Ovary (tissue), 9 donors: Measurements from ENCODE around the gene CSAG2. TPM values are rescaled to one million over a fixed set of nuclear protein-coding genes. Genes with fewer than 3 reads are reported as not detected.
"Not testable (repeated sequence)": the region's sequence is repeated elsewhere in the genome, so short reads cannot be mapped to it uniquely, and the experiment has no call there.

ENCODE experiments used
- DNase-seq, 5 donors: peaks; one replicate each; pipeline ENCODE4 v3.0.0-alpha.2; 2019 to 2020
- H3K27ac ChIP-seq, 2 donors: fragments of 200-600 bp; one replicate each; pipeline versions ENCODE4 v1.5.1 to v1.8.0; 2019 to 2022
- H3K27me3 ChIP-seq: fragments of 200-600 bp; one replicate; pipeline ENCODE4 v1.8.0; 2022
- H3K36me3 ChIP-seq: fragments of 200-600 bp; sonication (generic); one replicate; pipeline ENCODE4 v1.5.1; 2019
- H3K4me1 ChIP-seq: one replicate; pipeline ENCODE4 v1.8.1; 2013; ENCODE audit warnings: mild to moderate bottlenecking, moderate library complexity; ENCODE audit not compliant: insufficient read depth
- H3K4me3 ChIP-seq: fragments of 200-600 bp; sonication (generic); one replicate; pipeline ENCODE4 v1.5.1; 2017
- H3K9me3 ChIP-seq, 2 donors: fragments of 200-600 bp in 1 of 2; sonication (generic) in 1 of 2; one replicate each; pipeline versions ENCODE4 v1.5.1 to v1.8.1; 2013 to 2019; ENCODE audit warnings: mild to moderate bottlenecking in 1 of 2, moderate library complexity in 1 of 2
- EP300 ChIP-seq: sonication (generic); formaldehyde crosslinking; IDR thresholded peaks from one replicate; pipeline ENCODE4 v1.6.1; 2017; ENCODE audit warnings: antibody characterized with exemption
- POLR2A ChIP-seq: fragments of 450-650 bp; IDR thresholded peaks from one replicate; pipeline ENCODE4 v1.6.1; 2017; ENCODE audit warnings: antibody characterized with exemption, mild to moderate bottlenecking, moderate library complexity
- WGBS, 3 donors: extraction: QIAGEN DNeasy Blood & Tissue Kit in 1 of 3; methylation state at CpG; one replicate each; pipeline versions ENCODE4 v1.1.5 to v1.1.7; 2013 to 2017; 5-methylcytosine and 5-hydroxymethylcytosine counted together
- intact Hi-C, 4 donors: fragments of 100-400 bp; cut with DNase I; formaldehyde crosslinking; loops; one replicate each; pipeline versions ENCODE4 v1.11.0 to v1.15.1; 2022 to 2023
- polyA plus RNA-seq, 2 donors: library from polyadenylated mRNA; stranded (reverse); fragments of 200-250 nt in 1 of 2; fragments of 350-450 nt in 1 of 2; fragmentation: Illumina TruSeq in 1 of 2; extraction: RNeasy Lipid Tissue Mini Kit (QIAGEN cat#74804) in 1 of 2; gene quantifications; one replicate each; pipeline ENCODE4 v1.2.3, GENCODE V29; 2013 to 2014
- total RNA-seq, 7 donors: library from RNA; depleted of rRNA in 2 of 7; stranded (reverse); fragments of >200 nt in 2 of 7; fragmentation: NEBNext Ultra II Directional in 3 of 7; extraction: Animal tissue kit (Norgen Biotek cat#: 25700) in 3 of 7; gene quantifications; one replicate each; pipeline versions ENCODE4 v1.1.0 to v1.2.4, GENCODE V29; 2016 to 2023
- TF ChIP-seq, protein P1 (sequence below), 3 donors: fragments of 450-650 bp in 2 of 3; fragments of 200-600 bp in 1 of 3; IDR thresholded peaks; one replicate each; pipeline versions ENCODE4 v1.5.1 to v1.8.0; 2016 to 2022; ENCODE audit warnings: antibody characterized with exemption in 3 of 3, mild to moderate bottlenecking in 1 of 3
- donor health status: DM: no; HTN: no; CAD: no; lungs with moderate emphysema.
- donor health status: DM: no; HTN: no; CAD: no.
- donor health status: Bipolar disorder and iron deficiency.
- donor health status: DM: yes; HTN: yes; CAD: no.
- donor health status: DM: no; HTN: no; CAD: no.
- donor health status: DM: yes; HTN: yes; CAD: no.

CSAG2 gene
- total and polyA plus RNA-seq, 9 donors = not detected

DNA sequence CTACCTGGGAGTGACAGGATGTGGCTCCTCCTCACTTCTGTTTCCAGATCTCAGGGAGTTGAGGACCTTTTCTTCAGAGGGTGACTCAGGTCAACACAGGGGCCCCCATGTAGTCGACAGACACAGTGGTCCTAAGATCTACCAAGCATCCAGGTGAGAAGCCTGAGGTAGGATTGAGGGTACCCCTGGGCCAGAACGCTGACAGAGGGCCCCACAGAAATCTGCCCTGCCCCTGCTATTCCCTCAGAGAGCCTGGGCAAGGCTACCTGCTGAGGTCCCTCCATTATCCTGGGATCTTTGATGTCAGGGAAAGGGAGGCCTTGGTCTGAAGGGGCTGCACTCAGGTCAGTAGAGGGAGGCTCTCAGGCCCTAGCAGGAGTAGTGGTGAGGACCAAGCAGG lies 26.0 kb upstream of the CSAG2 start:
- intact Hi-C loops = no loop called here
- Histone ChIP-seq H3K27ac (no peak overlapping the region), H3K4me1 (no peaks in the 10 kb centered on the region), H3K36me3 (no peaks in the 10 kb centered on the region), H3K4me3 (no peak overlapping the region), H3K27me3 (no peaks in the 10 kb centered on the region), H3K9me3 (no peaks in the 10 kb centered on the region)
- 45 to 71% (median 55%) methylated on average over 2 of the region's 2 CpGs for WGBS, 3 donors
- no peak for TF ChIP-seq POLR2A
- TF ChIP-seq, protein P1, sequence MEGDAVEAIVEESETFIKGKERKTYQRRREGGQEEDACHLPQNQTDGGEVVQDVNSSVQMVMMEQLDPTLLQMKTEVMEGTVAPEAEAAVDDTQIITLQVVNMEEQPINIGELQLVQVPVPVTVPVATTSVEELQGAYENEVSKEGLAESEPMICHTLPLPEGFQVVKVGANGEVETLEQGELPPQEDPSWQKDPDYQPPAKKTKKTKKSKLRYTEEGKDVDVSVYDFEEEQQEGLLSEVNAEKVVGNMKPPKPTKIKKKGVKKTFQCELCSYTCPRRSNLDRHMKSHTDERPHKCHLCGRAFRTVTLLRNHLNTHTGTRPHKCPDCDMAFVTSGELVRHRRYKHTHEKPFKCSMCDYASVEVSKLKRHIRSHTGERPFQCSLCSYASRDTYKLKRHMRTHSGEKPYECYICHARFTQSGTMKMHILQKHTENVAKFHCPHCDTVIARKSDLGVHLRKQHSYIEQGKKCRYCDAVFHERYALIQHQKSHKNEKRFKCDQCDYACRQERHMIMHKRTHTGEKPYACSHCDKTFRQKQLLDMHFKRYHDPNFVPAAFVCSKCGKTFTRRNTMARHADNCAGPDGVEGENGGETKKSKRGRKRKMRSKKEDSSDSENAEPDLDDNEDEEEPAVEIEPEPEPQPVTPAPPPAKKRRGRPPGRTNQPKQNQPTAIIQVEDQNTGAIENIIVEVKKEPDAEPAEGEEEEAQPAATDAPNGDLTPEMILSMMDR (IDR thresholded peaks at IDR 0.05) = no peak
- DNase-seq = peak in 1 of 5 donors; percentile 9

GRCh38 chrX:152734143-152734858 lies 25.2 kb upstream of the CSAG2 start:
- peak in 2 of 5 donors; percentile 9 for DNase-seq
- H3K36me3 ChIP-seq, H3K27ac ChIP-seq, intact Hi-C loops, H3K27me3 ChIP-seq, H3K4me3 ChIP-seq, H3K9me3 ChIP-seq, H3K4me1 ChIP-seq: not testable (repeated sequence)
- WGBS, 3 donors = 87 to 90% (median 90%) methylated on average over 22 of the region's 22 CpGs

DNA sequence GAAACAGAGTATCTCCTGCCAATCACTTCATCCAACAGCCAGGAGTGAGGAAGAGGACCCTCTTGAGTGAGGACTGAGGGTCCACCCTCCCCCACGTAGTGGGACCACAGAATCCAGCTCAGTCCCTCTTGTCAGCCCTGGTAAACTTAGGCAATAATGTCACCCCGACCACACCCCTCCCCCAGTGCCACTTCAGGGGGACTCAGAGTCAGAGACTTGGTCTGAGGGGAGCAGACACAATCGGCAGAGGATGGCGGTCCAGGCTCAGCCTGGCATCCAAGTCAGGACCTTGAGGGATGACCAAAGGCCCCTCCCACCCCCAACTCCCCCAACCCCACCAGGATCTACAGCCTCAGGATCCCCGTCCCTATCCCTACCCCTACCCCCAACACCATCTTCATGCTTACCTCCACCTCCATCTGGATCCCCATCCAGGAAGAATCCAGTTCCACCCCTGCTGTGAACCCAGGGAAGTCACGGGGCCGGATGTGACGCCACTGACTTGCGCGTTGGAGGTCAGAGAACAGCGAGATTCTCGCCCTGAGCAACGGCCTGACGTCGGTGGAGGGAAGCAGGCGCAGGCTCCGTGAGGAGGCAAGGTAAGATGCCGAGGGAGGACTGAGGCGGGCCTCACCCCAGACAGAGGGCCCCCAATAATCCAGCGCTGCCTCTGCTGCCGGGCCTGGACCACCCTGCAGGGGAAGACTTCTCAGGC lies 24.3 kb upstream of the CSAG2 start, which contains the start of the genes CSAG1 and MAGEA12:
CSAG1 (minus strand) TSS at position 461 of the 715 bp plus-strand sequence. CDS start 1,261 bp downstream, outside the sequence.
MAGEA12 (plus strand) TSS at position 497 of the 715 bp plus-strand sequence. CDS start 2,405 bp downstream, outside the sequence.
- intact Hi-C loops = no loop called here
- H3K36me3 ChIP-seq = no peaks in the 10 kb centered on the region
- no peak within 1 kb of the TSS for H3K27ac ChIP-seq
- no peak within 1 kb of the TSS for H3K4me3 ChIP-seq
- TF ChIP-seq EP300 (no peak), POLR2A (no peak)
- TF ChIP-seq, protein P1 (IDR thresholded peaks at IDR 0.05) = no peak
- DNase-seq = peak in 2 of 5 donors; percentile 8 to 19
- H3K4me1 ChIP-seq = no peaks in the 10 kb centered on the region
- H3K27me3 ChIP-seq = no peaks in the 10 kb centered on the region
- no peaks in the 10 kb centered on the region for H3K9me3 ChIP-seq
- WGBS, 3 donors = 83 to 90% (median 88%) methylated on average over 16 to 20 of the region's 21 CpGs

GRCh38 chrX:152725409-152725808 lies 16.3 kb upstream of the CSAG2 start:
- no peaks in the 10 kb centered on the region for H3K36me3 ChIP-seq
- WGBS, 3 donors = 54 to 86% (median 77%) methylated on average over 7 of the region's 7 CpGs
- no peaks in the 10 kb centered on the region for H3K9me3 ChIP-seq
- H3K4me3 ChIP-seq = no peak overlapping the region
- H3K4me1 ChIP-seq = no peaks in the 10 kb centered on the region
- TF ChIP-seq EP300 = no peak
- TF ChIP-seq, protein P1 (IDR thresholded peaks at IDR 0.05) = no peak
- TF ChIP-seq POLR2A = no peak
- DNase-seq = peak in 1 of 5 donors; percentile 3
- no peaks in the 10 kb centered on the region for H3K27me3 ChIP-seq
- intact Hi-C loops = no loop called here
- no peak overlapping the region for H3K27ac ChIP-seq

DNA sequence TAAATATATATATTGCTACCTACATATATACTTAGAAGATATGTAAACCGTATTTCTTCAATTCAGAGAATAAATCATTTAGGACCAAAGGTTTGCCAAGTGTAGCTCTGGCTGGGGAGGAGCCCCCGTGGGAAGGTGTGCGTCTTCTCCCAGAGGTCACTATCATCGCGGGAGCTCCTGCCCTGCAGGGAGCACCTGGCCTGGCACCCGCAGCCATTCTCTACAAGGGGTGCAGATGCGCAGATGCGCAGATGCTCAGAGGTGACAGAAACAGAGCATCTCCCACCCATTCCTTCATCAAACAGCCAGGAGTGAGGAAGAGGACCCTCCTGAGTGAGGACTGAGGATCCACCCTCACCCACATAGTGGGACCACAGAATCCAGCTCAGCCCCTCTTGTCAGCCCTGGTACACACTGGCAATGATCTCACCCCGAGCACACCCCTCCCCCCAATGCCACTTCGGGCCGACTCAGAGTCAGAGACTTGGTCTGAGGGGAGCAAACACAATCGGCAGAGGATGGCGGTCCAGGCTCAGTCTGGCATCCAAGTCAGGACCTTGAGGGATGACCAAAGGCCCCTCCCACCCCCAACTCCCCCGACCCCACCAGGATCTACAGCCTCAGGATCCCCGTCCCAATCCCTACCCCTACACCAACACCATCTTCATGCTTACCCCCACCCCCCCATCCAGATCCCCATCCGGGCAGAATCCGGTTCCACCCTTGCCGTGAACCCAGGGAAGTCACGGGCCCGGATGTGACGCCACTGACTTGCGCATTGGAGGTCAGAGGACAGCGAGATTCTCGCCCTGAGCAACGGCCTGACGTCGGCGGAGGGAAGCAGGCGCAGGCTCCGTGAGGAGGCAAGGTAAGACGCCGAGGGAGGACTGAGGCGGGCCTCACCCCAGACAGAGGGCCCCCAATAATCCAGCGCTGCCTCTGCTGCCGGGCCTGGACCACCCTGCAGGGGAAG lies 5.0 kb upstream of the CSAG2 start, which contains the start of gene MAGEA2B:
MAGEA2B (plus strand) TSS at position 814 of the 973 bp plus-strand sequence. CDS start 2,479 bp downstream, outside the sequence.
- H3K36me3 ChIP-seq, H3K27ac ChIP-seq, DNase-seq, H3K27me3 ChIP-seq, H3K4me3 ChIP-seq, intact Hi-C loops, H3K9me3 ChIP-seq, H3K4me1 ChIP-seq: not testable (repeated sequence)
- no CpG with 5 or more reads among the region's 35 CpGs for WGBS, 3 donors

- intact Hi-C loops = not testable (repeated sequence)
Measured at GRCh38 chrX:152713195-152713594, 4.1 kb upstream of the CSAG2 start.

DNA sequence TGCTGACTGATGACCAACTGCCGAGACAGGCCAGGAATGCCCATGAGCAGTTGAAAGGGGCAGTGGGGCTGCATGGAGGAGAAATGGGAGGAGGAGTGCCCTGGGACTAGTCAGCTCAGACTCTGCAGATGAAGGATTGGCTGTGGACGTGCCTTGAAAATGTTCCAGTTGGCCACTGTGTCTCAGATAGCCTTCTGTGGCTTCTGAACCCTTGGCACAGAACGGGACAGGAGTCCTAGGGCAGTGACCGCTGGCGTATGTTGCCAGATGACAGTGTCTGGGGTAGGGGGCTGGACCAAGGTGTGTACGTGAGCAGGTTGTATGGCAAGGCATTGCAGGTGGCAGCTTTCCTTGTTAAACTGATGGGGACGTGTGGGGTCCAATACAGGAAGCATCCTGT lies 2.6 kb downstream of the CSAG2 start:
- intact Hi-C loops, H3K4me3 ChIP-seq, H3K27ac ChIP-seq, H3K27me3 ChIP-seq, DNase-seq, H3K36me3 ChIP-seq, H3K9me3 ChIP-seq, H3K4me1 ChIP-seq: not testable (repeated sequence)
- WGBS, 3 donors = 66 to 83% (median 78%) methylated on average over 4 to 5 of the region's 7 CpGs

More at GRCh38 chrX:152713195-152713594, 4.1 kb upstream of the CSAG2 start:
- H3K4me3 ChIP-seq, H3K27me3 ChIP-seq, H3K36me3 ChIP-seq, H3K9me3 ChIP-seq, DNase-seq, H3K4me1 ChIP-seq, H3K27ac ChIP-seq: not testable (repeated sequence)
- WGBS, 3 donors = no CpG with 5 or more reads among the region's 5 CpGs
